Measurements from ENCODE around the gene ZNF831. TPM values are rescaled to one million over a fixed set of nuclear protein-coding genes. Genes with fewer than 3 reads are reported as not detected.

The ZNF831 gene
- total RNA-seq, 1 experiment from 2014 or later, result 0.04 TPM

DNA sequence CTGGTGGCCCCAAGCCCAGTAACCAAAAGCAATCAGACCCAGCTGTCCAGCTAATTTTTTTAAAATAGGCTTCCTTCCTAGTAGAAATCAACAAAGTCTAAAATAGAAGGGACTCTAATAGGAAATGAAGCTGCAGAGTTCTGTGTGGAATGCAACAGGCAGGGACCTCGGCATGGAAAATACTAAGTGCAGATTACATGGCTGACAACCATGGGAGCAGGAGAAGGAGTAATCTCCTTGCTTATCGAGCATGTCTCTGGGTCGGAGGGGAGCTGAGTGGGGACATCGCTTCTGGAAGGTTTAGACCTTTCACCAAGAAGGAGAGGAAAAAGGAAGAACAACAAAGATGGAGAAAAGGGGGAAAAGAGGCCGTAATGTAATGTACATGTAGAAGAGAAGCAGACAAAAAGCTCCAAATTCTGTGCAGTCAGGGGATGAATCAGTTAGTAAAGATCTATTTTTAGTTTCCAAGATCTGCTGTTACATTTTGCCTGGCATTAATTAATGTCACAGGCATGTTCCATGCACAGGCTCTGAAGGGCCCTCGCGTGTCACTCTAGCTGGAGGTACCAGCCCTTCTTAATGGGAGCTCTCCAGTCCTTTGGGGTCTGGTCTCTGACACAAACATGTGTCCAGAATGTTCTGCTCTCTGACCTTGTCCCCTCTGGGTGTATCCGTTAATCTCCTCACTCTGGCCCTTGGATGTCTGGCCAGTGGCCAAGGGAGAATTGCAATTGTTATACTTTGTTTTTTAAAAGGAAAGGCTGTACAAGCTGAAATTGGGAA, 16.6 kb upstream of the ZNF831 start (continued):
- TF ChIP-seq, protein P1, sequence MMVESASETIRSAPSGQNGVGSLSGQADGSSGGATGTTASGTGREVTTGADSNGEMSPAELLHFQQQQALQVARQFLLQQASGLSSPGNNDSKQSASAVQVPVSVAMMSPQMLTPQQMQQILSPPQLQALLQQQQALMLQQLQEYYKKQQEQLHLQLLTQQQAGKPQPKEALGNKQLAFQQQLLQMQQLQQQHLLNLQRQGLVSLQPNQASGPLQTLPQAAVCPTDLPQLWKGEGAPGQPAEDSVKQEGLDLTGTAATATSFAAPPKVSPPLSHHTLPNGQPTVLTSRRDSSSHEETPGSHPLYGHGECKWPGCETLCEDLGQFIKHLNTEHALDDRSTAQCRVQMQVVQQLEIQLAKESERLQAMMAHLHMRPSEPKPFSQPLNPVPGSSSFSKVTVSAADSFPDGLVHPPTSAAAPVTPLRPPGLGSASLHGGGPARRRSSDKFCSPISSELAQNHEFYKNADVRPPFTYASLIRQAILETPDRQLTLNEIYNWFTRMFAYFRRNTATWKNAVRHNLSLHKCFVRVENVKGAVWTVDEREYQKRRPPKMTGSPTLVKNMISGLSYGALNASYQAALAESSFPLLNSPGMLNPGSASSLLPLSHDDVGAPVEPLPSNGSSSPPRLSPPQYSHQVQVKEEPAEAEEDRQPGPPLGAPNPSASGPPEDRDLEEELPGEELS (CRISPR knock-in tag; IDR thresholded peaks at IDR 0.05), result no peak
- TF ChIP-seq ZNF423 (CRISPR knock-in tag; IDR thresholded peaks at IDR 0.05) (no peak), TEAD4 (CRISPR knock-in tag; IDR thresholded peaks at IDR 0.05) (no peak), SOX15 (CRISPR knock-in tag; IDR thresholded peaks at IDR 0.05) (no peak), NFATC4 (CRISPR knock-in tag; IDR thresholded peaks at IDR 0.05) (no peak), ZNF263 (CRISPR knock-in tag; IDR thresholded peaks at IDR 0.05; ENCODE audit: low read depth) (no peak), FOXK1 (CRISPR knock-in tag; IDR thresholded peaks at IDR 0.05) (no peak), SP1 (CRISPR knock-in tag; conservative IDR thresholded peaks at IDR 0.05) (no peak), TEAD1 (CRISPR knock-in tag; IDR thresholded peaks at IDR 0.05) (no peak)
- TF ChIP-seq, protein P2, sequence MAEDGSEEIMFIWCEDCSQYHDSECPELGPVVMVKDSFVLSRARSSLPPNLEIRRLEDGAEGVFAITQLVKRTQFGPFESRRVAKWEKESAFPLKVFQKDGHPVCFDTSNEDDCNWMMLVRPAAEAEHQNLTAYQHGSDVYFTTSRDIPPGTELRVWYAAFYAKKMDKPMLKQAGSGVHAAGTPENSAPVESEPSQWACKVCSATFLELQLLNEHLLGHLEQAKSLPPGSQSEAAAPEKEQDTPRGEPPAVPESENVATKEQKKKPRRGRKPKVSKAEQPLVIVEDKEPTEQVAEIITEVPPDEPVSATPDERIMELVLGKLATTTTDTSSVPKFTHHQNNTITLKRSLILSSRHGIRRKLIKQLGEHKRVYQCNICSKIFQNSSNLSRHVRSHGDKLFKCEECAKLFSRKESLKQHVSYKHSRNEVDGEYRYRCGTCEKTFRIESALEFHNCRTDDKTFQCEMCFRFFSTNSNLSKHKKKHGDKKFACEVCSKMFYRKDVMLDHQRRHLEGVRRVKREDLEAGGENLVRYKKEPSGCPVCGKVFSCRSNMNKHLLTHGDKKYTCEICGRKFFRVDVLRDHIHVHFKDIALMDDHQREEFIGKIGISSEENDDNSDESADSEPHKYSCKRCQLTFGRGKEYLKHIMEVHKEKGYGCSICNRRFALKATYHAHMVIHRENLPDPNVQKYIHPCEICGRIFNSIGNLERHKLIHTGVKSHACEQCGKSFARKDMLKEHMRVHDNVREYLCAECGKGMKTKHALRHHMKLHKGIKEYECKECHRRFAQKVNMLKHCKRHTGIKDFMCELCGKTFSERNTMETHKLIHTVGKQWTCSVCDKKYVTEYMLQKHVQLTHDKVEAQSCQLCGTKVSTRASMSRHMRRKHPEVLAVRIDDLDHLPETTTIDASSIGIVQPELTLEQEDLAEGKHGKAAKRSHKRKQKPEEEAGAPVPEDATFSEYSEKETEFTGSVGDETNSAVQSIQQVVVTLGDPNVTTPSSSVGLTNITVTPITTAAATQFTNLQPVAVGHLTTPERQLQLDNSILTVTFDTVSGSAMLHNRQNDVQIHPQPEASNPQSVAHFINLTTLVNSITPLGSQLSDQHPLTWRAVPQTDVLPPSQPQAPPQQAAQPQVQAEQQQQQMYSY (CRISPR knock-in tag; IDR thresholded peaks at IDR 0.05), result no peak
- TF ChIP-seq, protein P3, sequence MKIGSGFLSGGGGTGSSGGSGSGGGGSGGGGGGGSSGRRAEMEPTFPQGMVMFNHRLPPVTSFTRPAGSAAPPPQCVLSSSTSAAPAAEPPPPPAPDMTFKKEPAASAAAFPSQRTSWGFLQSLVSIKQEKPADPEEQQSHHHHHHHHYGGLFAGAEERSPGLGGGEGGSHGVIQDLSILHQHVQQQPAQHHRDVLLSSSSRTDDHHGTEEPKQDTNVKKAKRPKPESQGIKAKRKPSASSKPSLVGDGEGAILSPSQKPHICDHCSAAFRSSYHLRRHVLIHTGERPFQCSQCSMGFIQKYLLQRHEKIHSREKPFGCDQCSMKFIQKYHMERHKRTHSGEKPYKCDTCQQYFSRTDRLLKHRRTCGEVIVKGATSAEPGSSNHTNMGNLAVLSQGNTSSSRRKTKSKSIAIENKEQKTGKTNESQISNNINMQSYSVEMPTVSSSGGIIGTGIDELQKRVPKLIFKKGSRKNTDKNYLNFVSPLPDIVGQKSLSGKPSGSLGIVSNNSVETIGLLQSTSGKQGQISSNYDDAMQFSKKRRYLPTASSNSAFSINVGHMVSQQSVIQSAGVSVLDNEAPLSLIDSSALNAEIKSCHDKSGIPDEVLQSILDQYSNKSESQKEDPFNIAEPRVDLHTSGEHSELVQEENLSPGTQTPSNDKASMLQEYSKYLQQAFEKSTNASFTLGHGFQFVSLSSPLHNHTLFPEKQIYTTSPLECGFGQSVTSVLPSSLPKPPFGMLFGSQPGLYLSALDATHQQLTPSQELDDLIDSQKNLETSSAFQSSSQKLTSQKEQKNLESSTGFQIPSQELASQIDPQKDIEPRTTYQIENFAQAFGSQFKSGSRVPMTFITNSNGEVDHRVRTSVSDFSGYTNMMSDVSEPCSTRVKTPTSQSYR (CRISPR knock-in tag; IDR thresholded peaks at IDR 0.05), result no peak

DNA sequence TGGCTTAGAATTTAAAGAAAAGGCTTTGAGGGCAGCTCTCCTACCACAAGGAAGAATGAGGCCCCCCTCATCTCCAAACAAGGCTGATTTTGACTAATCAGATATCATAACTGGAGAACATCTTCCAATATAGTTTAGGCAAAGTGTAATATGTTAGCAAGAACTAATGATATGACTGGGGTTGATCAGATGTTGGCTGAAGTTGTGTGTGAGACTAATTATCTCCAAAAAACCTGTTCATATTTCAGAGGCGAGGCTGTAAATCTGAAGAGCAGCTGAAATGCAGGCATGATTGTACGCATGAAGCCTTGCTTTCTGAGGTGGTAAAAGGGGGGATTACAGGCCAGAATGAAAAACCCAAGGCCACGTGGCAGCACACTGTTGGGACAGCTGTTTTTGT, 16.0 kb upstream of the ZNF831 start:
- Mint-ChIP-seq H3K9me3 (no peaks in the 10 kb centered on the region), H3K36me3 (no peaks in the 10 kb centered on the region), H3K27me3 (ENCODE audit: low read depth) (peaks cover 3% of the 10 kb centered on the region), H3K27ac (no peak overlapping the region), H3K4me1 (no peaks in the 10 kb centered on the region), H3K4me3 (no peak overlapping the region)
- DNase-seq (ENCODE audit: low spot score) (no peak), ATAC-seq (no peak)
- ChIA-PET CTCF (no interaction called here), POLR2A (no interaction called here)
- TF ChIP-seq, protein P4, sequence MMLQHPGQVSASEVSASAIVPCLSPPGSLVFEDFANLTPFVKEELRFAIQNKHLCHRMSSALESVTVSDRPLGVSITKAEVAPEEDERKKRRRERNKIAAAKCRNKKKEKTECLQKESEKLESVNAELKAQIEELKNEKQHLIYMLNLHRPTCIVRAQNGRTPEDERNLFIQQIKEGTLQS (CRISPR knock-in tag; conservative IDR thresholded peaks at IDR 0.05), result no peak
- no peak for TF ChIP-seq KAT7 (CRISPR knock-in tag; IDR thresholded peaks at IDR 0.05; ENCODE audit: borderline replicate concordance)
- no peak for TF ChIP-seq ATF1 (CRISPR knock-in tag; IDR thresholded peaks at IDR 0.05)
- TF ChIP-seq, protein P1 (CRISPR knock-in tag; IDR thresholded peaks at IDR 0.05), result no peak

Measured in WTC11 (cell line).